Sigmoid colon (tissue), 7 donors: ENCODE data around the gene WHRN. TPM values are rescaled to one million over a fixed set of nuclear protein-coding genes. Genes with fewer than 3 reads are reported as not detected.

ENCODE experiments used
- DNase-seq: peaks from one replicate; pipeline ENCODE4 v3.0.0-alpha.2; 2019
- H3K27ac ChIP-seq, 4 donors: fragments of 200-600 bp; sonication (generic); one replicate each; pipeline ENCODE4 v1.5.1; 2016 to 2019; ENCODE audit warnings: mild to moderate bottlenecking in 1 of 4
- H3K27me3 ChIP-seq, 3 donors: fragments of 200-600 bp; sonication (generic); one replicate each; pipeline ENCODE4 v1.5.1; 2019; ENCODE audit warnings: mild to moderate bottlenecking in 1 of 3
- H3K36me3 ChIP-seq, 4 donors: fragments of 200-600 bp; sonication (generic); one replicate each; pipeline ENCODE4 v1.5.1; 2016 to 2019
- H3K4me1 ChIP-seq, 4 donors: fragments of 200-600 bp; sonication (generic); one replicate each; pipeline ENCODE4 v1.5.1; 2017 to 2019
- H3K4me3 ChIP-seq, 4 donors: fragments of 200-600 bp; sonication (generic); one replicate each; pipeline ENCODE4 v1.5.1; 2017 to 2019; ENCODE audit warnings: mild to moderate bottlenecking in 2 of 4, moderate library complexity in 1 of 4
- H3K9me3 ChIP-seq, 4 donors: fragments of 200-600 bp in 3 of 4; sonication (generic) in 3 of 4; one replicate each; pipeline versions ENCODE4 v1.5.1 to v1.6.1; 2013 to 2019
- EP300 ChIP-seq, 4 donors: sonication (generic); formaldehyde crosslinking; IDR thresholded peaks; one replicate each; pipeline ENCODE4 v1.6.1; 2017; ENCODE audit warnings: antibody characterized with exemption in 4 of 4
- POLR2A ChIP-seq, 2 donors: fragments of 450-650 bp; IDR thresholded peaks; one replicate each; pipeline ENCODE4 v1.6.1; 2016; ENCODE audit warnings: antibody characterized with exemption in 2 of 2, mild to moderate bottlenecking in 2 of 2, moderate library complexity in 2 of 2
- POLR2AphosphoS5 ChIP-seq, 4 donors: sonication (generic); formaldehyde crosslinking; IDR thresholded peaks; one replicate each; pipeline ENCODE4 v1.6.1; 2017; ENCODE audit warnings: antibody characterized with exemption in 4 of 4
- WGBS, 2 donors: extraction: QIAGEN DNeasy Blood & Tissue Kit; methylation state at CpG; one replicate each; pipeline ENCODE4 v1.1.7; 2013; 5-methylcytosine and 5-hydroxymethylcytosine counted together
- intact Hi-C: fragments of 100-400 bp; cut with DNase I; formaldehyde crosslinking; loops from one replicate; pipeline ENCODE4 v1.15.1; 2023
- polyA plus RNA-seq, 3 donors: library from polyadenylated mRNA; stranded (reverse); fragments of 200-250 nt; gene quantifications; one replicate each; pipeline ENCODE4 v1.2.3, GENCODE V29; 2013
- total RNA-seq, 4 donors: library from RNA; depleted of rRNA; stranded (reverse); fragments of >200 nt; gene quantifications; one replicate each; pipeline ENCODE4 v1.1.0, GENCODE V29; 2016
- TF ChIP-seq, protein P1 (sequence below), 4 experiments: fragments of 450-650 bp in 3 of 4; fragments of 200-600 bp in 1 of 4; IDR thresholded peaks; one replicate each; pipeline ENCODE4 v1.5.1; 2016 to 2019; ENCODE audit warnings: antibody characterized with exemption in 4 of 4, mild to moderate bottlenecking in 3 of 4, moderate library complexity in 2 of 4
- donor health status: healthy with polysubstance abuse.
- donor health status: Bipolar disorder and iron deficiency.
- donor health status: healthy.

WHRN gene
- total and polyA plus RNA-seq, 7 donors: 0.60 to 7.8 (median 5.4) TPM

DNA sequence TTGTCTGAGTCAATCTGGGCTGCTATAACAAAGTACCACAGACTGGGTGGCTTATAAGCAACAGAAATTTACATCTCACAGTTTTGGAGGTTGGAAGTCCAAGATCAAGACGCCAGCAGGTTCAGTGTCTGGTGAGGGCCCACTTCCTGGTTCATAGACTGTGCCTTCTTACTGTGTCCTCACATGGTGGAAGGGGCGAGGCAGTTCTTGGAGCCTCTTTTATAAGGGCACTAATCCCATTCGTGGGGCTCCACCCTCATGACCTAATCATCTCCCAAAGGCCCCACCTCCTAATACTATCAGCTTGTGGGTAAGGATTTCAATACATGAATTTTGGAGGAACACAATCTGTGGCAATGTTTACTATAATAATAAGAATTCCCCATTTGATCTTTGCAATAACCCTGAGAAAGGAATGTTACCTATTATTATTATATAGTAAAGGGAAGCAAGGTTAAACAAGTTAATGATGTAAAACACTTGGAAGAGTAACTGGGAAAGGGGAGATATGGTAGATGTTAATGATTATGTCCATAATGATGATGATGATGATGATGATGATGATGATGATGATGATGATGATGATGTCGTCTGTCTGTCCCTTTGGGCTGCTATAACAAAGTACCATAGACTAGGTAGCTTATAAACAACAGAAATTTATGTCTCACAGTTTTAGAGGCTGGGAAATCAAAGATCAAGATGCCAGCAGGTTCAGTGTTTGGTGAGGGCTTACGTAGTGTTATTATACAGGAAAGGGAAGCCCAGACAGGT lies 40.8 kb downstream of the WHRN start:
- no peak overlapping the region for H3K4me3 ChIP-seq
- no peak overlapping the region for H3K27ac ChIP-seq
- no peaks in the 10 kb centered on the region for H3K4me1 ChIP-seq
- H3K36me3 ChIP-seq: peaks cover 0 to 8% (median 4%) of the 10 kb centered on the region in 4 donors
- intact Hi-C loops: no loop called here
- no peak for DNase-seq
- H3K9me3 ChIP-seq: no peaks in the 10 kb centered on the region
- TF ChIP-seq POLR2A (IDR thresholded peaks at IDR 0.05): no peak
- TF ChIP-seq, protein P1, sequence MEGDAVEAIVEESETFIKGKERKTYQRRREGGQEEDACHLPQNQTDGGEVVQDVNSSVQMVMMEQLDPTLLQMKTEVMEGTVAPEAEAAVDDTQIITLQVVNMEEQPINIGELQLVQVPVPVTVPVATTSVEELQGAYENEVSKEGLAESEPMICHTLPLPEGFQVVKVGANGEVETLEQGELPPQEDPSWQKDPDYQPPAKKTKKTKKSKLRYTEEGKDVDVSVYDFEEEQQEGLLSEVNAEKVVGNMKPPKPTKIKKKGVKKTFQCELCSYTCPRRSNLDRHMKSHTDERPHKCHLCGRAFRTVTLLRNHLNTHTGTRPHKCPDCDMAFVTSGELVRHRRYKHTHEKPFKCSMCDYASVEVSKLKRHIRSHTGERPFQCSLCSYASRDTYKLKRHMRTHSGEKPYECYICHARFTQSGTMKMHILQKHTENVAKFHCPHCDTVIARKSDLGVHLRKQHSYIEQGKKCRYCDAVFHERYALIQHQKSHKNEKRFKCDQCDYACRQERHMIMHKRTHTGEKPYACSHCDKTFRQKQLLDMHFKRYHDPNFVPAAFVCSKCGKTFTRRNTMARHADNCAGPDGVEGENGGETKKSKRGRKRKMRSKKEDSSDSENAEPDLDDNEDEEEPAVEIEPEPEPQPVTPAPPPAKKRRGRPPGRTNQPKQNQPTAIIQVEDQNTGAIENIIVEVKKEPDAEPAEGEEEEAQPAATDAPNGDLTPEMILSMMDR (IDR thresholded peaks at IDR 0.05): no peak
- no peak for TF ChIP-seq POLR2AphosphoS5 (IDR thresholded peaks at IDR 0.05)
- no peak for TF ChIP-seq EP300 (IDR thresholded peaks at IDR 0.05)
- H3K27me3 ChIP-seq: no peaks in the 10 kb centered on the region
- WGBS, 2 donors: 76 to 88% methylated on average over 5 of the region's 5 CpGs

DNA sequence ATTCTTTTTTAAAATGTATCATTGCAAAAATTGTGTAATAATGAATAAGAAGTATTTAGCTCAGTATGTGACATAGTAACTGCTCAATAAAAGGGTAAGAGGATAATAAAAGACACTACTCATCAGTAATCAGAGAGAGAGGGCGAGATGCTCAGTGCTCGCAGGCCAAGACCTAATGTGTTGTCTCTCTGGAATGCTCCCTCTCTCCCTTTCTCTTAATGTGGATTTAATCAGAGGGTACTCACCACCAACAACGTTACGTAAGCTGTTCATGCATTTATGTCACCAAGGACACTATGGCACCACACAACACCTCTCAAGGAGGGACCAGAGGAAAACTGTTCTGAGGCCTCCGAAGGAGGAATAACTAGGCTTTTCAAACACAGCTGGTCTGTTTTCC lies 42.5 kb downstream of the WHRN start:
- intact Hi-C loops: no loop called here
- H3K36me3 ChIP-seq: peaks cover 0 to 8% (median 3%) of the 10 kb centered on the region in 4 donors
- H3K9me3 ChIP-seq: no peaks in the 10 kb centered on the region
- DNase-seq: no peak
- H3K27ac ChIP-seq: no peak overlapping the region
- TF ChIP-seq, protein P1 (IDR thresholded peaks at IDR 0.05): no peak
- TF ChIP-seq EP300 (IDR thresholded peaks at IDR 0.05): no peak
- TF ChIP-seq POLR2A (IDR thresholded peaks at IDR 0.05): no peak
- no peak for TF ChIP-seq POLR2AphosphoS5 (IDR thresholded peaks at IDR 0.05)
- no peaks in the 10 kb centered on the region for H3K27me3 ChIP-seq
- H3K4me1 ChIP-seq: no peaks in the 10 kb centered on the region
- 72 to 77% methylated on average over 5 of the region's 5 CpGs for WGBS, 2 donors
- no peak overlapping the region for H3K4me3 ChIP-seq

- DNase-seq: no peak
- WGBS, 2 donors: 13 to 46% methylated on average over 4 of the region's 4 CpGs
- H3K9me3 ChIP-seq: no peaks in the 10 kb centered on the region
- no peaks in the 10 kb centered on the region for H3K27me3 ChIP-seq
- no peak overlapping the region for H3K27ac ChIP-seq
- H3K36me3 ChIP-seq: peaks cover 0 to 8% (median 3%) of the 10 kb centered on the region in 4 donors
- H3K4me1 ChIP-seq: no peaks in the 10 kb centered on the region
- TF ChIP-seq POLR2AphosphoS5 (IDR thresholded peaks at IDR 0.05) (no peak), EP300 (IDR thresholded peaks at IDR 0.05) (no peak), POLR2A (IDR thresholded peaks at IDR 0.05) (no peak)
- TF ChIP-seq, protein P1 (IDR thresholded peaks at IDR 0.05): no peak
- H3K4me3 ChIP-seq: no peak overlapping the region
- intact Hi-C loops: no loop called here
These were observed 43.8 kb downstream of the WHRN start for GRCh38 chr9:114461468-114461867.

DNA sequence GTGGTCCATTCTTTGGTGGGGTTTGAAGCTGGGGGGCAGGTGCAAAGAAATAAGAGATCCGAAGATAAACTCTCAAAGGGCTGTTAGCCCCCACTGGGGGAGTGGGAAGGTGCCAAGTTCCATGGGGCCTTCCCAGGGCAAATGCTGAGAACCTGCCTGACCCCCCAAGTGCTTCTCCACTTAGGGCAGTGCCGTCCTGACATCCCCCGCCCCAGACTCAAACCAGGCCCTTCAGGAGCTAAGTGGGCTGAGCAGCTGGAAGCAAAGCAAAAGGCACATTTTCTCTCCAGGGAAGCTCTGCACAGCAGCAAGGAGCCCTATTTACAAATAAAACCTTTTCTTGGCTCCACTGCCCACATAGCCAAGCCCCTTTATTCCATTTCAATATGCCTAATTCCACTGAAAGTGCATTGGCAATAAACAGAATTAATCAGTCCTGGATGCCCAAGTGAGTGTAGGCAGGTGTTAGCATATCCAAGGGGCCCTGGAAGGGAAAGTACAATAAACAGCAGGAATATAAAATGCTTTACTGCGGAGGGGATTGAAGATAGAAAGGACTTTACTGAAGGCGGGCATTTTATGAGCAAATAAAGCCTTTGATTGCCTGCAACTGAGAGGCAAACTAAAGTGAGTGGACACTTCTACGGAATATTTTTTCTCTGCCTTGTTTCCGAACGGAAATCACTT lies 44.6 kb downstream of the WHRN start:
- H3K4me3 ChIP-seq: no peak overlapping the region
- no peak for DNase-seq
- WGBS, 2 donors: 24 to 48% methylated on average over 8 of the region's 8 CpGs
- no peak overlapping the region for H3K27ac ChIP-seq
- H3K9me3 ChIP-seq: no peaks in the 10 kb centered on the region
- intact Hi-C loops: no loop called here
- no peaks in the 10 kb centered on the region for H3K4me1 ChIP-seq
- TF ChIP-seq POLR2AphosphoS5 (IDR thresholded peaks at IDR 0.05) (no peak), EP300 (IDR thresholded peaks at IDR 0.05) (no peak), POLR2A (IDR thresholded peaks at IDR 0.05) (no peak)
- TF ChIP-seq, protein P1 (IDR thresholded peaks at IDR 0.05): no peak
- no peaks in the 10 kb centered on the region for H3K27me3 ChIP-seq
- H3K36me3 ChIP-seq: peaks cover 0 to 4% (median 3%) of the 10 kb centered on the region in 4 donors
